ENCODE measurements around the gene CCDC40.

DNA sequence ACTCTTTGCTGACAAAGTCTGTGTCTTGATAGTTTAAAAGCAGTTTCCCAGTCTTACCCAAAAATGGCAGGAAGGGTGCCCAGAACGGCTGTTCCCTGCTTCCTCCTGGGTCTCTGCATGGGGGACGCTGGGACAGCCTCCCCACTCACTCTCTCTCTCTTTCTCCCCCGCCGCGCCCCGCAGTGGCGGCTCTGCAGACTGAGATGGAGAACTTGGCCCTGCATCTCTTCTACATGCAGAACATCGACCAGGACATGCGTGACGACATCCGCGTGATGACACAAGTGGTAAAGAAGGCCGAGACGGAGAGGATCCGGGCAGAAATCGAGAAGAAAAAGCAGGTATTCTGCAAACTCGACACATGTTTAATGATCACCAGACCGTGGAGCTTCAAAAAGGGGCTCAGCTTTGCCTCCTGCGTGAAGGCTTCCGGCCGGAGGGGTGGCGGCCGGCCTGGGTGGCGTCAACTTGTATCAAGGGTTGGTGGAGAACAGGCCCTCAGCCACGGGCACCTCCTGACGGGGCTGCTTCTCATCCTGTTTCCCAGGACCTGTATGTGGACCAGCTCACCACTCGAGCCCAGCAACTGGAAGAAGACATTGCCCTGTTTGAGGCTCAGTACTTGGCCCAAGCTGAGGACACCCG lies 22.0 kb downstream of the CCDC40 start:
- TF ChIP-seq CTCF (IDR thresholded peaks at IDR 0.05) (no peak), POLR2A (IDR thresholded peaks at IDR 0.05) (no peak)
